Peyer's patch (tissue), 4 donors: ENCODE data around the gene ACTN4.

Experiments used
- CTCF ChIP-seq, 6 experiments: fragments of 450-650 bp in 4 of 6; fragments of 200-600 bp in 2 of 6; sonication (generic) in 1 of 6; IDR thresholded peaks; one replicate each; pipeline ENCODE4 v1.5.1; 2017 to 2019; ENCODE audit warnings: antibody characterized with exemption in 6 of 6, mild to moderate bottlenecking in 3 of 6, moderate library complexity in 1 of 6
- POLR2A ChIP-seq, 2 donors: fragments of 450-650 bp; IDR thresholded peaks; one replicate each; pipeline ENCODE4 v1.5.1; 2017; ENCODE audit warnings: antibody characterized with exemption in 2 of 2, mild to moderate bottlenecking in 2 of 2, moderate library complexity in 2 of 2

- TF ChIP-seq CTCF (IDR thresholded peaks at IDR 0.05) (no peak), POLR2A (IDR thresholded peaks at IDR 0.05) (no peak)
Measured at GRCh38 chr19:38693380-38694223, 46.2 kb downstream of the ACTN4 start.
